ENCODE results near the gene GH2.
A peak's percentile ranks its signal among the peaks of the same experiment; 100 is the strongest.
"Not testable (repeated sequence)": the region's sequence is repeated elsewhere in the genome, so short reads cannot be mapped to it uniquely, and the experiment has no call there.

GH2 gene

DNA sequence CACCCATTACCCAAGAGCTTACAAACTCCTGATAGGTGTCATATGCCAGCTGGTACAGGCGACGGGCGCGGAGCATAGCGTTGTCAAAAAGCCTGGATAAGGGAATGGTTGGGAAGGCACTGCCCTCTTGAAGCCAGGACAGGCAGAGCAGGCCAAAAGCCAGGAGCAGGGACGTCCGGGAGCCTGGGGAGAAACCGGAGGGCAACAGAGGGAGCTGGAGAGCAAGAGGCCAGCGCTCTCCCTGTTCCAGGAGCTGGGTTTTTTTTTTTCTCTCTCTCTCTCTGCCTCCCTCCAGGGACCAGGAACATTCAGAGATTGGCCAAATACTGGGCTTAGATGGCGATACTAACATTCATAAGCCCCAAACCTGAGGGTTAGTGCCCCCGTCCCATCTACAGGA is 407 bp downstream of the GH2 start:
- DNase-seq (ENCODE audit: low read depth in 2 of 2); H3K4me3 ChIP-seq (replicated peaks in 1 of 2; ENCODE audit: low read depth in 2 of 2, low read length in 2 of 2): not testable (repeated sequence)
- TF ChIP-seq, protein P1, sequence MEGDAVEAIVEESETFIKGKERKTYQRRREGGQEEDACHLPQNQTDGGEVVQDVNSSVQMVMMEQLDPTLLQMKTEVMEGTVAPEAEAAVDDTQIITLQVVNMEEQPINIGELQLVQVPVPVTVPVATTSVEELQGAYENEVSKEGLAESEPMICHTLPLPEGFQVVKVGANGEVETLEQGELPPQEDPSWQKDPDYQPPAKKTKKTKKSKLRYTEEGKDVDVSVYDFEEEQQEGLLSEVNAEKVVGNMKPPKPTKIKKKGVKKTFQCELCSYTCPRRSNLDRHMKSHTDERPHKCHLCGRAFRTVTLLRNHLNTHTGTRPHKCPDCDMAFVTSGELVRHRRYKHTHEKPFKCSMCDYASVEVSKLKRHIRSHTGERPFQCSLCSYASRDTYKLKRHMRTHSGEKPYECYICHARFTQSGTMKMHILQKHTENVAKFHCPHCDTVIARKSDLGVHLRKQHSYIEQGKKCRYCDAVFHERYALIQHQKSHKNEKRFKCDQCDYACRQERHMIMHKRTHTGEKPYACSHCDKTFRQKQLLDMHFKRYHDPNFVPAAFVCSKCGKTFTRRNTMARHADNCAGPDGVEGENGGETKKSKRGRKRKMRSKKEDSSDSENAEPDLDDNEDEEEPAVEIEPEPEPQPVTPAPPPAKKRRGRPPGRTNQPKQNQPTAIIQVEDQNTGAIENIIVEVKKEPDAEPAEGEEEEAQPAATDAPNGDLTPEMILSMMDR (IDR thresholded peaks at IDR 0.05; ENCODE audit: low read depth, low read length): peak; percentile 3

DNA sequence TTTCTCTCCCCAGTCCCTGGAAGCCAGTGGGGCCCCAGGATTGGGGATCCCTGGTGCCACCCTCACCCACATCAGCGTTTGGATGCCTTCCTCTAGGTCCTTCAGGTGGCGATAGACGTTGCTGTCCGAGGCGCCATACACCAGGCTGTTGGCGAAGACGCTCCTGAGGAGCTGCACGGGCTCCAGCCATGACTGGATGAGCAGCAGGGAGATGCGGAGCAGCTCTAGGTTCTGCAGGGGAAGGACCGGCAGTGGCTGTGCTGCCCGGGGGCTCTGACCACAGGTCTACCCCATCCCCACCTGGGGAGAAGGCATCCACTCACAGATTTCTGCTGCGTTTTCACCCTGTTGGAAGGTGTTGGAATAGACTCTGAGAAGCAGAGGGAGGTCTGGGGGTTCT is 1.0 kb downstream of the GH2 start:
- H3K4me3 ChIP-seq (replicated peaks in 1 of 2; ENCODE audit: low read depth in 2 of 2, low read length in 2 of 2): no peak overlapping the region
- no peak for DNase-seq (ENCODE audit: low read depth in 2 of 2)
- TF ChIP-seq, protein P1 (IDR thresholded peaks at IDR 0.05; ENCODE audit: low read depth, low read length): no peak

DNA sequence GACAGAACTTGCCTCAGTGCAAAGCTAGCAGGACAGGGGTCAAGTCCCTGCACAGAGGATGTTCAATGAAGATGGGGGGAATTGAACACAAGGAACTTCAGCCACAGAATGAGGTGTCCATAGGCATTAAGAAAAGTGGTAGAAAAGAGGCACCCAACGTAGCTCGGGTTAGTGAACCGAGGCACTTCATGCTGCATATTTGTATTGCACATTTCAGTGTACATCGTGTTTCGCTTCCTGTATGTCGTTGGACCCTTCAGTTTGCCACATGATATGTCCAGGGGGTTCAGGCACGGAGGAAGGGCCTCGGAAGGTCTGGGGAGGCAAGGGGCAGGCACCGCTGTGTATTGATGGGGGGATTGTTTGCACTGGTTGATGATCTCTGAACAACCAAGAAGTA is 3.3 kb downstream of the GH2 start:
- H3K4me3 ChIP-seq (replicated peaks in 1 of 2; ENCODE audit: low read depth in 2 of 2, low read length in 2 of 2); DNase-seq (ENCODE audit: low read depth in 2 of 2): not testable (repeated sequence)

DNA sequence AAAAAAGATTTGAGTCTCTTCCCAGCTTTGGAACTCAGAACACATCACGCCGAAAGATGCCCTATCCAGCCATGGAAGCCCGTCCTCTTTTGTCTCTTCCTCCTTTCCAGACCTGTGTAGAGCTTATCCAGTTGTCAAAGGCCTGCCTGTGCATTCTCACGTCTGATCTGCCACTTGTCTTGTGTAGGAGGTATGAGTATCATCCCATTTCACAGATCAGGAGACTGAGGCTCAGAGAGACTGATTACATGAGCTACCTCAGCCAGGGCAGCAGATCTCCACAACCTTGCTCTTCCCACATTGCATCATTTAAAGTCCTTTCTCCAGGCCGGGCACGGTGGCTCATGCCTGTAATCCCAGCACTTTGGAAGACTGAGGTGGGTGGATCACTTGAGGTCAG is 7.1 kb downstream of the GH2 start:
- H3K4me3 ChIP-seq (replicated peaks in 1 of 2; ENCODE audit: low read depth in 2 of 2, low read length in 2 of 2); DNase-seq (ENCODE audit: low read depth in 2 of 2): not testable (repeated sequence)

DNA sequence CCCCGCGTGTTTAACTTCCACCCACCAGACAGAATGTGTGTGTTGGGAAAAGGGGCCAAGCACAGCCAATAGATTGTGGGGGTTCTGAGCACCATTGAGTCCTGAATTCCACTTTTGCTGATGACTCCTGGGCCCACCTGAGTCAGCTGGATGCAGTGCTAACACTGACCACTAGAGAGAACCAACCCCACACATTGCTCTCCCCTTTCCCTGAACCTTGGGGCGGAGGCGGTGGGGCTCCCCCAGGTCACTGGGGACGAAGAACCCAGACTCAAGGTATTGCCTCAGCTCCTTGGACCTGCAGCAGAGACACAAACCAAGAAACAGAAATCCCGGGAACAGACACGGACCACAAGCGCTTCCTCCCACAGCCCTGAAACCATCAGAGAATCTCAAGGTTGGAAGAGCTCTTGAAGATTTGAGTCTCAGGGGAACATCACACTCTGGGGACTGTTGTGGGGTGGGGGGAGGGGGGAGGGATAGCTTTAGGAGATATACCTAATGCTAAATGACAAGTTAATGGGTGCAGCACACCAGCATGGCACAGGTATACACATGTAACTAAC is 7.6 kb downstream of the GH2 start:
- H3K4me3 ChIP-seq (replicated peaks in 1 of 2; ENCODE audit: low read depth in 2 of 2, low read length in 2 of 2); DNase-seq (ENCODE audit: low read depth in 2 of 2): not testable (repeated sequence)

DNA sequence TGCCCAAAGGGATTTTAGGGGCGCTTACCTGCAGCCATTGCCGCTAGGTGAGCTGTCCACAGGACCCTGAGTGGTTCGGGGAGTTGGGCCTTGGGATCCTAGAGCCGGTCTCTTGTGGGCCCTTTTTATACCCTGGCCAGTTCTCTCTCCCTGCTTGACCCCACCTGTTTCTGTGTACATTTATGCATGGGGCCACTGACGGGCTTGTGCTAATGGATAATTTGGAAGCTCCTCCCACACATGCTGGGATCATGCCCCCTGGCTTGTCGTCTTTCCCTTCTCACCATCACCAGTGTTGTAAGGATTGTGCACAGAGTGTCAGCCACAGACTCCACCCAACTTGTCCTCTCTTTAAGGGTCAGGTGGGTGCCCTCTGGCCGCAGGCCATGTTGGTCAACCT is 8.2 kb downstream of the GH2 start, which contains the start of gene CSH2:
Gene CSH2, minus strand, starts transcription at position 101 of the 400 bp plus-strand sequence. Its CDS starts 63 bp downstream, at position 38.
- DNase-seq (ENCODE audit: low read depth in 2 of 2); H3K4me3 ChIP-seq (replicated peaks in 1 of 2; ENCODE audit: low read depth in 2 of 2, low read length in 2 of 2): not testable (repeated sequence)

DNA sequence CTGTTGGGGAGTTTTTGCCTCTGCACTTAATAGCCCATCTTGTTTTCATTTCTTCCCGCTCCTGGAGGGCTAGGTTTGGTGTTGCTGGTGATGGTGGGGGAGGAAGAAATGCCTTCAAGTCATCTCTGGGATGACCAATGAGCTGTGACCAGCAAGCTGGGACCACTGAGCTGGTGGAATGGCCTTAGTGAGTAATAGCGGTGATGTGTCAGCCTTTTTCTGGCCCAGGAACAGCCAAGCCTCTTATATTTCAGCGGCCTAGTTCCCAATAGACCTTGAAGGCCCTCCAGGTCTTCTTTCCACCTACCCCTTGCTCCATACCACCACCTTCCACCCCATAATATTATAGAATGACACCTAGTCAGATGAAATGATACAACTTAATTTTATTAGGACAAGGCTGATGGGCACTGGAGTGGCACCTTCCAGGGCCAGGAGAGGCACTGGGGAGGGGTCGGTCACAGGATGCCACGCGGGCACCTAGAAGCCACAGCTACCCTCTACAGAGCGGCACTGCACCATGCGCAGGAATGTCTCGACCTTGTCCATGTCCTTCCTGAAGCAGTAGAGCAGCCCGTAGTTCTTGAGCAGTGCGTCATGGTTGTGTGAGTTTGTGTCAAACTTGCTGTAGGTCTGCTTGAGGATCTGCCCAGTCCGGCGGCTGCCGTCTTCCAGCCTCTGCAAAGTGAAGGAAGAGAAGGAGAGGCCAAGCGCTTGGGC is 9.9 kb downstream of the GH2 start:
- H3K4me3 ChIP-seq (replicated peaks in 1 of 2; ENCODE audit: low read depth in 2 of 2, low read length in 2 of 2); DNase-seq (ENCODE audit: low read depth in 2 of 2): not testable (repeated sequence)

DNA sequence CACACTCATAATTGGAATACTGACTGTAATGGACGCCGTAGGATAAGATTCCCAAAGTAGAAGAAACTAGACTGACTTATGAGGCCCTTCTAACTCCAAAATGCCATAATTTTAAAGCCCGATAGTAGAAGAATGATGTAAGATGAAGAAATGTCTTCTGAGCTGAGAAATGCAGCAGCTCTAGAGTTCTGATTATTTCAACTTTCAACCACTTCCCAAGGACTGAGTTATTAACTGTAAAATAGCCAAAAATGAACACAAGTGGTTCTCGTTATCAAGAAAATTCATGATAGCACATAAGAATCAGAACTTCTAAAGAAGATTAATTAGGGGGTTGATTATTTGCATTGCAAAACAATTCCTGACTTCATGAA is 11.5 kb downstream of the GH2 start:
- DNase-seq (ENCODE audit: low read depth in 2 of 2); H3K4me3 ChIP-seq (replicated peaks in 1 of 2; ENCODE audit: low read depth in 2 of 2, low read length in 2 of 2): not testable (repeated sequence)

DNA sequence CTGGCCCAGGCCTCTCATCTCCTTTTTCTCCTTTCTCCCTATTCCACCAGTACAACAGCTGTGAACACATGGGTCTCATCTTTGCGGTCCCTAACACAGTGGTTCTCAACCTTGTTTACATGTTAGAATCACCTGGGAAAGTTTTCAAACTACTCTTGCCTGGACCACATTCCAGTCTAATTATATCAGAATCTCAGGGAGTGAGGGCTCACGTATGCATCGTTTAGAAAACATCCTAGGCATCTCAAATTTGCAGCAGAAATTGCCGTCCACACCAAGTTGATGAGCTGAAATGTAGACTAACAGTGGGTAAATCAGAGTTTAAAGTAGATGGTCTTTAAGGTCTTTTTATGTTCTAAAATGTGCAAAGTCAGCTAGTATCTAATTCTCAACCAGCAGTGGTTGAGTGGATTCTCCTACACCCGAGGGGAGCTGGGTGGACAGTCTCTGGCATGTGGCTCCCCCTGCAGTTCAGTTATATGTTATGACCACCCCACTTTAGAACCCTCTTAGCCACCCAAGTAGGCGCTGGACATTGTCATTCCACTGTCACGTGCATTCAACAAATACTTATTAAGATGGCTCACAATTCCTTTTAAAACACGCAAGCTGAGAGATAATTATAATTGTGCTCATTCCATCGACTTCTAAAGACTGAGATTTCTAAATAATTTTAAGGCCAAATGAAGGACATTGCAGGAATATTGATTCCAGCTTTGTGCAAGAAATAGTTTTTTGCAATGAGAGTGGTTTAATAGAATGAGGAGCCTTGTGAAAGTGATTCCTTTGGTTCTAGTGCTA is 12.1 kb downstream of the GH2 start:
- peak in 1 of 2 donors; percentile 12 for DNase-seq (ENCODE audit: low read depth in 2 of 2)
- TF ChIP-seq, protein P1 (IDR thresholded peaks at IDR 0.05; ENCODE audit: low read depth, low read length): peak; percentile 3
- not testable (repeated sequence) for H3K4me3 ChIP-seq (replicated peaks in 1 of 2; ENCODE audit: low read depth in 2 of 2, low read length in 2 of 2)

DNA sequence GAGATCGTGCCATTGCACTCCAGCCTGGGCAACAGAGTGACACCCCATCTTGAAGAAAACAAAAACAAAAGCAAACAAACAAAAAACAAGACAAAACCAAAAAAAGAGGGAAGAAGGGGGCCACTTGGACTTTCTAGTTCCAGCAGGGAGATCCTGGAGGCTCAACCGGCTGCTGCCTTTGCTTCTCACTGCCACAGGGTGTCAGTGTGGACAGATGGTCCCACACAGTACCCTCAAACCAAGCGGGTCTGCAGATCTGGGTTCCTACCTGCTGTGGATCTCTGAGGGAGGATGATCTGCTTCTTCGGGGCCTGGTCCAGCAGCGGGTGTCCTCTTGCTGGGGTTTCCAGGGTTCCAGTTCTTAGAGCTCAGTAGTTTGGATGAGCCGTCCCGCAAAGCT is 15.1 kb downstream of the GH2 start:
- not testable (repeated sequence) for DNase-seq (ENCODE audit: low read depth in 2 of 2); H3K4me3 ChIP-seq (replicated peaks in 1 of 2; ENCODE audit: low read depth in 2 of 2, low read length in 2 of 2)
- TF ChIP-seq, protein P1 (IDR thresholded peaks at IDR 0.05; ENCODE audit: low read depth, low read length): peak; percentile 27
